K562 (cell line): Measurements from ENCODE around the gene IGF2BP3. TPM values are rescaled to one million over a fixed set of nuclear protein-coding genes. Genes with fewer than 3 reads are reported as not detected.

Experiments
- CBX1 ChIP-seq: sonication (generic); IDR thresholded peaks from 2 replicates; pipeline ENCODE4 v1.6.1; 2016; ENCODE audit warnings: antibody characterized with exemption, low read depth, mild to moderate bottlenecking
- ETV6 ChIP-seq, 3 experiments: fragments of 150-350 bp in 1 of 3; sonication (generic) in 1 of 3; formaldehyde crosslinking in 1 of 3; IDR thresholded peaks; 2 replicates each; pipeline versions ENCODE4 v1.6.1 to v1.8.0; 2014 to 2022; ENCODE audit warnings: borderline replicate concordance in 2 of 3, low read depth in 2 of 3, antibody characterized with exemption in 1 of 3, low read length in 1 of 3, mild to moderate bottlenecking in 1 of 3, missing genetic modification reagents in 1 of 3
- EWSR1 ChIP-seq: fragments of 450-650 bp; IDR thresholded peaks from 2 replicates; pipeline ENCODE4 v1.6.1; 2018; ENCODE audit warnings: borderline replicate concordance, mild to moderate bottlenecking, low read depth, moderate library complexity; ENCODE audit not compliant: partially characterized antibody
- GABPB1 ChIP-seq: sonication (generic); formaldehyde crosslinking; IDR thresholded peaks from 2 replicates; pipeline ENCODE4 v1.8.0; 2022; ENCODE audit warnings: mild to moderate bottlenecking, missing genetic modification reagents
- GTF2F1 ChIP-seq: IDR thresholded peaks from 2 replicates; pipeline ENCODE4 v1.6.1; 2011; ENCODE audit warnings: low read depth, low read length, improper control_type of control experiment
- MYBL2 ChIP-seq, 2 experiments: fragments of 450-650 bp in 1 of 2; sonication (generic) in 1 of 2; formaldehyde crosslinking in 1 of 2; IDR thresholded peaks; 2 replicates each; pipeline versions ENCODE4 v1.6.1 to v1.8.1; 2017 to 2022; ENCODE audit warnings: borderline replicate concordance in 1 of 2, inconsistent platforms in 1 of 2, low read depth in 1 of 2, mild to moderate bottlenecking in 1 of 2, missing genetic modification reagents in 1 of 2, moderate library complexity in 1 of 2
- NBN ChIP-seq: fragments of 450-650 bp; IDR thresholded peaks from 2 replicates; pipeline ENCODE4 v1.6.1; 2016; ENCODE audit warnings: low read depth, mild to moderate bottlenecking
- PURB ChIP-seq: sonication (generic); formaldehyde crosslinking; IDR thresholded peaks from 2 replicates; pipeline ENCODE4 v1.9.0; 2021; ENCODE audit warnings: low read depth, mild to moderate bottlenecking, missing genetic modification reagents
- SETDB1 ChIP-seq: IDR thresholded peaks from one replicate; pipeline ENCODE4 v1.6.1; 2012; ENCODE audit warnings: low read length, control low read depth, inconsistent platforms
- SMARCA5 ChIP-seq: fragments of 450-650 bp; IDR thresholded peaks from 2 replicates; pipeline ENCODE4 v1.6.1; 2016
- TAF15 ChIP-seq: fragments of 200-400 bp; formaldehyde crosslinking; IDR thresholded peaks from 2 replicates; pipeline ENCODE4 v1.6.1; 2017; ENCODE audit warnings: mild to moderate bottlenecking, low read depth, low read length, moderate library complexity
- TCFL5 ChIP-seq: fragments of 250-450 bp; sonication (Bioruptor Pico); conservative IDR thresholded peaks from 2 replicates; pipeline ENCODE4 v1.6.1; 2021; ENCODE audit warnings: mild to moderate bottlenecking, moderate library complexity, matching md5 sums
- ZFP36 ChIP-seq: fragments of 150-350 bp; IDR thresholded peaks from 2 replicates; pipeline ENCODE4 v1.6.1; 2018; ENCODE audit warnings: low read length, low read depth; ENCODE audit not compliant: partially characterized antibody
- ZNF449 ChIP-seq: fragments of 250-450 bp; sonication (Bioruptor Pico); IDR thresholded peaks from 2 replicates; pipeline ENCODE4 v1.8.0; 2022; ENCODE audit warnings: moderate library complexity, mild to moderate bottlenecking, inconsistent platforms
- polyA plus RNA-seq, 8 experiments: library from polyadenylated mRNA; depleted of rRNA in 4 of 8; stranded (reverse) in 5 of 8; unstranded in 3 of 8; fragments of >200 nt; fragmentation: Nextera tagmentation in 2 of 8; fragmentation: Illumina TruSeq in 1 of 8; extraction: Ambion mirVana in 2 of 8; extraction: Trizol in 1 of 8; gene quantifications; 2 replicates each; pipeline versions ENCODE4 v1.2.1 to v1.2.3, GENCODE V29; 2011 to 2014; ENCODE audit warnings: inconsistent platforms in 1 of 8, missing spikeins in 1 of 8
- total RNA-seq, 7 experiments: library from RNA; depleted of rRNA in 6 of 7; stranded (reverse); fragments of >200 nt in 6 of 7; fragmentation: Illumina TruSeq in 2 of 7; extraction: Trizol in 2 of 7; gene quantifications; 2 replicates each; pipeline versions ENCODE4 v1.2.1 to v1.2.3, GENCODE V29; 2011 to 2021; ENCODE audit warnings: low replicate concordance in 1 of 7
- TF ChIP-seq, protein P1 (sequence below): fragments of 250-450 bp; sonication (Bioruptor Pico); IDR thresholded peaks from 2 replicates; pipeline ENCODE4 v1.9.0; 2021; ENCODE audit warnings: mild to moderate bottlenecking, inconsistent platforms
- TF ChIP-seq, protein P2 (sequence below): sonication (generic); formaldehyde crosslinking; IDR thresholded peaks from 2 replicates; pipeline ENCODE4 v1.8.0; 2022; ENCODE audit warnings: mild to moderate bottlenecking, low read depth, missing genetic modification reagents

The IGF2BP3 gene
- total and polyA plus RNA-seq, 9 of the 15 experiments (the other 6 are each of a cell fraction or from before 2014, with no cell fraction given) = 8.4 to 88.1 (median 61.2) TPM

GRCh38 chr7:23298885-23299769, 171.2 kb downstream of the IGF2BP3 start, which contains the start of gene MALSU1 (continued):
- no peak for TF ChIP-seq ZNF449 (CRISPR knock-in tag)
- TF ChIP-seq SMARCA5 = no peak
- TF ChIP-seq GTF2F1 = peak; percentile 49; the same call in 1 of the 2 replicates
- TF ChIP-seq PURB = no peak
- no peak for TF ChIP-seq TAF15
- peak; percentile 97 for TF ChIP-seq GABPB1 (CRISPR knock-in tag)
- no peak for TF ChIP-seq TCFL5
- TF ChIP-seq SETDB1 = peak; percentile 25
- no peak for TF ChIP-seq ZFP36
- TF ChIP-seq, protein P1, sequence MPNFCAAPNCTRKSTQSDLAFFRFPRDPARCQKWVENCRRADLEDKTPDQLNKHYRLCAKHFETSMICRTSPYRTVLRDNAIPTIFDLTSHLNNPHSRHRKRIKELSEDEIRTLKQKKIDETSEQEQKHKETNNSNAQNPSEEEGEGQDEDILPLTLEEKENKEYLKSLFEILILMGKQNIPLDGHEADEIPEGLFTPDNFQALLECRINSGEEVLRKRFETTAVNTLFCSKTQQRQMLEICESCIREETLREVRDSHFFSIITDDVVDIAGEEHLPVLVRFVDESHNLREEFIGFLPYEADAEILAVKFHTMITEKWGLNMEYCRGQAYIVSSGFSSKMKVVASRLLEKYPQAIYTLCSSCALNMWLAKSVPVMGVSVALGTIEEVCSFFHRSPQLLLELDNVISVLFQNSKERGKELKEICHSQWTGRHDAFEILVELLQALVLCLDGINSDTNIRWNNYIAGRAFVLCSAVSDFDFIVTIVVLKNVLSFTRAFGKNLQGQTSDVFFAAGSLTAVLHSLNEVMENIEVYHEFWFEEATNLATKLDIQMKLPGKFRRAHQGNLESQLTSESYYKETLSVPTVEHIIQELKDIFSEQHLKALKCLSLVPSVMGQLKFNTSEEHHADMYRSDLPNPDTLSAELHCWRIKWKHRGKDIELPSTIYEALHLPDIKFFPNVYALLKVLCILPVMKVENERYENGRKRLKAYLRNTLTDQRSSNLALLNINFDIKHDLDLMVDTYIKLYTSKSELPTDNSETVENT (CRISPR knock-in tag) = 0 out of 2 replicates have a peak, but pooled peaks have one; percentile 25
- no peak for TF ChIP-seq EWSR1
- TF ChIP-seq, protein P2, sequence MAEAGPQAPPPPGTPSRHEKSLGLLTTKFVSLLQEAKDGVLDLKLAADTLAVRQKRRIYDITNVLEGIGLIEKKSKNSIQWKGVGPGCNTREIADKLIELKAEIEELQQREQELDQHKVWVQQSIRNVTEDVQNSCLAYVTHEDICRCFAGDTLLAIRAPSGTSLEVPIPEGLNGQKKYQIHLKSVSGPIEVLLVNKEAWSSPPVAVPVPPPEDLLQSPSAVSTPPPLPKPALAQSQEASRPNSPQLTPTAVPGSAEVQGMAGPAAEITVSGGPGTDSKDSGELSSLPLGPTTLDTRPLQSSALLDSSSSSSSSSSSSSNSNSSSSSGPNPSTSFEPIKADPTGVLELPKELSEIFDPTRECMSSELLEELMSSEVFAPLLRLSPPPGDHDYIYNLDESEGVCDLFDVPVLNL (CRISPR knock-in tag) = no peak
- peak; percentile 71 for TF ChIP-seq NBN
- no peak for TF ChIP-seq ETV6 (IDR thresholded peaks at IDR 0.05; ENCODE audit: borderline replicate concordance in 1 of 2, low read depth in 2 of 2, low read length in 1 of 2)
- TF ChIP-seq ETV6 (CRISPR knock-in tag; IDR thresholded peaks at IDR 0.05; ENCODE audit: borderline replicate concordance) = no peak
- TF ChIP-seq CBX1 = no peak
- no peak for TF ChIP-seq MYBL2 (IDR thresholded peaks at IDR 0.05; ENCODE audit: low read depth)
- no peak for TF ChIP-seq MYBL2 (CRISPR knock-in tag; IDR thresholded peaks at IDR 0.05; ENCODE audit: borderline replicate concordance)
